Measurements from ENCODE around the gene HRH3.

The HRH3 gene

GRCh38 chr20:62228982-62229545 is 9.0 kb upstream of the HRH3 start:
- Histone ChIP-seq H3K9ac (ENCODE audit: low read depth, low read length) (no peak overlapping the region), H3K36me3 (ENCODE audit: insufficient read depth, low read depth, low read length) (no peaks in the 10 kb centered on the region), H3K9me3 (ENCODE audit: insufficient read depth, low read depth, low read length) (no peaks in the 10 kb centered on the region), H3K4me1 (ENCODE audit: insufficient read depth, low read length) (no peaks in the 10 kb centered on the region; the same call in 1 of the 2 replicates), H3K27me3 (ENCODE audit: insufficient read depth, low read length) (peaks cover 22% of the 10 kb centered on the region; the same call in 1 of the 2 replicates), H3K27ac (ENCODE audit: low read length) (no peak overlapping the region), H3K4me3 (ENCODE audit: low read length) (no peak overlapping the region)

- Histone ChIP-seq H3K36me3 (ENCODE audit: insufficient read depth, low read depth, low read length) (no peaks in the 10 kb centered on the region), H3K9me3 (ENCODE audit: insufficient read depth, low read depth, low read length) (no peaks in the 10 kb centered on the region), H3K9ac (ENCODE audit: low read depth, low read length) (no peak overlapping the region), H3K4me3 (ENCODE audit: low read length) (no peak overlapping the region), H3K27me3 (ENCODE audit: insufficient read depth, low read length) (peaks cover 30% of the 10 kb centered on the region), H3K4me1 (ENCODE audit: insufficient read depth, low read length) (no peaks in the 10 kb centered on the region; the same call in 1 of the 2 replicates), H3K27ac (ENCODE audit: low read length) (no peak overlapping the region)
Observed at GRCh38 chr20:62227977-62228958, 8.2 kb upstream of the HRH3 start.

- Histone ChIP-seq H3K36me3 (ENCODE audit: insufficient read depth, low read depth, low read length) (no peaks in the 10 kb centered on the region), H3K4me3 (ENCODE audit: low read length) (no peak overlapping the region), H3K27me3 (ENCODE audit: insufficient read depth, low read length) (peaks cover 37% of the 10 kb centered on the region), H3K9ac (ENCODE audit: low read depth, low read length) (no peak overlapping the region), H3K27ac (ENCODE audit: low read length) (no peak overlapping the region), H3K9me3 (ENCODE audit: insufficient read depth, low read depth, low read length) (no peaks in the 10 kb centered on the region), H3K4me1 (ENCODE audit: insufficient read depth, low read length) (no peaks in the 10 kb centered on the region; the same call in 1 of the 2 replicates)
Observed at GRCh38 chr20:62227591-62227976, 7.5 kb upstream of the HRH3 start.

GRCh38 chr20:62226707-62227590 is 6.9 kb upstream of the HRH3 start:
- no peaks in the 10 kb centered on the region for H3K9me3 ChIP-seq (ENCODE audit: insufficient read depth, low read depth, low read length)
- H3K4me3 ChIP-seq (ENCODE audit: low read length): no peak overlapping the region
- H3K9ac ChIP-seq (ENCODE audit: low read depth, low read length): no peak overlapping the region
- no peaks in the 10 kb centered on the region for H3K36me3 ChIP-seq (ENCODE audit: insufficient read depth, low read depth, low read length)
- no peaks in the 10 kb centered on the region; the same call in 1 of the 2 replicates for H3K4me1 ChIP-seq (ENCODE audit: insufficient read depth, low read length)
- no peak overlapping the region for H3K27ac ChIP-seq (ENCODE audit: low read length)
- peaks cover 43% of the 10 kb centered on the region for H3K27me3 ChIP-seq (ENCODE audit: insufficient read depth, low read length)

DNA sequence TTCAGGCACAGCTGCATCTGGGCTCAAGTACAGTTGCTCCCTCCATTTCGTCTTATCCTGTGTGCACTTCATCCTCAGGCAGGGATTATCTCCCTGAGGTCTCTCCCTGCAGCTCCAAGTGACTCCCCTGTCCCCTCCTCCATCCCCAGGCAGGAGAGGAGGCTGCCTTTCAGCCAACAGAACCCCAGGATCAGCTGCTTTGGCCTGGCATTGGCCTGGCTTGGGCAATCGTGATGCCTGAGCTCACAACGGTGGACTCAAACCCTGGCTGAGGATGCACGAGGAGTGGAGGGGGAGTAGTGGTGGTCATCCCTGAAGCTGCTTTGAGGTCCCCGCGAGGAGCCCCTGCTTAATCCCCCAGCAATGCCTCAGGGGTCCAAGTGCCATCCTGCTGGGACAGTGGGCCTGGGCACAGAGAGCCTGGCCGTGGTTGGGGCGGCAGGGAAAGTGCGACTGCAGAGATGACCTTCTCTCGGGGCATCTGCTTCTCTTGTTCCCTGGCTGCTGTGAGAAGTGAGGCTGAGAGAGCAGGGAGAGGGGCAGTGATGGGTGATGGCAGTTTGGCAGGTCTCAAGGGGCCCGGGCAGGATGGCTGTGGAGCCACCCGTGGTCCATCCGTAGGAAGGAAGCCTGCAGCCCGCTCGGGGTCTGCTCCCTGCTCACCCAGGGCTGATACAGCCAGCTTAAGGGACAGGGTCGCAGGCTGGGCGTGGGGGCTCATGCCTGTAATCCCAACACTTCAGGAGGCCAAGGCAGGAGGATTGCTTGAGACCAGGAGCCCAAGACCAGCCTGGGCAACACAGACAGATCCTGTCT is 6.0 kb upstream of the HRH3 start:
- no peak overlapping the region for H3K27ac ChIP-seq (ENCODE audit: low read length)

DNA sequence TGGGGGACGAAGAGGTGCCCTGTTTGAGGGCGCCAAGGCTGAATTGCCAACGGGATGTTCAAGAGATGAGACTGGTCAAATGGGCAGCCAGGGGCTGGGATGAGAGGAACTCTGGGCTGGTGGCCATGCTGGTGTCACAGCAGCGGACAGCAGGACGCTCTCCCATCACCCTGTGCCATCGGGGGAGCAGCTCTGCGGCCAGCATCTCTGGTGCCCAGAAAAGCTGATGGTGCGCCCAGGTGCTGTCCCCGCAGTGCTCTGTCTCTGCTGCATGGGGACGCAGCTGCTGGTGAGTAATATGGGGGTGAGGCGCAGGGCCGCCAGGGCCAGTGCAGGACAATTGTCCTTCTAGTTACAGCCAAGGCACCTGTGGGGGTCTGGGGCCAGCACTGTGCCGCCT is 4.9 kb upstream of the HRH3 start:
- H3K9me3 ChIP-seq (ENCODE audit: insufficient read depth, low read depth, low read length): no peaks in the 10 kb centered on the region
- H3K9ac ChIP-seq (ENCODE audit: low read depth, low read length): no peak overlapping the region
- no peak overlapping the region for H3K27ac ChIP-seq (ENCODE audit: low read length)
- no peaks in the 10 kb centered on the region; the same call in 1 of the 2 replicates for H3K4me1 ChIP-seq (ENCODE audit: insufficient read depth, low read length)
- H3K4me3 ChIP-seq (ENCODE audit: low read length): no peak overlapping the region
- H3K36me3 ChIP-seq (ENCODE audit: insufficient read depth, low read depth, low read length): no peaks in the 10 kb centered on the region
- H3K27me3 ChIP-seq (ENCODE audit: insufficient read depth, low read length): peaks cover 60% of the 10 kb centered on the region

More for the DNA sequence above, 6.0 kb upstream of the HRH3 start:
- H3K27me3 ChIP-seq (ENCODE audit: insufficient read depth, low read length): peaks cover 52% of the 10 kb centered on the region
- H3K9ac ChIP-seq (ENCODE audit: low read depth, low read length): no peak overlapping the region
- no peak overlapping the region for H3K4me3 ChIP-seq (ENCODE audit: low read length)
- H3K4me1 ChIP-seq (ENCODE audit: insufficient read depth, low read length): no peaks in the 10 kb centered on the region; the same call in 1 of the 2 replicates
- no peaks in the 10 kb centered on the region for H3K36me3 ChIP-seq (ENCODE audit: insufficient read depth, low read depth, low read length)
- no peaks in the 10 kb centered on the region for H3K9me3 ChIP-seq (ENCODE audit: insufficient read depth, low read depth, low read length)

- H3K36me3 ChIP-seq (ENCODE audit: insufficient read depth, low read depth, low read length): no peaks in the 10 kb centered on the region
- no peak overlapping the region for H3K27ac ChIP-seq (ENCODE audit: low read length)
- peaks cover 64% of the 10 kb centered on the region for H3K27me3 ChIP-seq (ENCODE audit: insufficient read depth, low read length)
- H3K4me3 ChIP-seq (ENCODE audit: low read length): no peak overlapping the region
- no peak overlapping the region for H3K9ac ChIP-seq (ENCODE audit: low read depth, low read length)
- H3K9me3 ChIP-seq (ENCODE audit: insufficient read depth, low read depth, low read length): no peaks in the 10 kb centered on the region
- no peaks in the 10 kb centered on the region; the same call in 1 of the 2 replicates for H3K4me1 ChIP-seq (ENCODE audit: insufficient read depth, low read length)
Observed at GRCh38 chr20:62224113-62224855, 4.2 kb upstream of the HRH3 start.

DNA sequence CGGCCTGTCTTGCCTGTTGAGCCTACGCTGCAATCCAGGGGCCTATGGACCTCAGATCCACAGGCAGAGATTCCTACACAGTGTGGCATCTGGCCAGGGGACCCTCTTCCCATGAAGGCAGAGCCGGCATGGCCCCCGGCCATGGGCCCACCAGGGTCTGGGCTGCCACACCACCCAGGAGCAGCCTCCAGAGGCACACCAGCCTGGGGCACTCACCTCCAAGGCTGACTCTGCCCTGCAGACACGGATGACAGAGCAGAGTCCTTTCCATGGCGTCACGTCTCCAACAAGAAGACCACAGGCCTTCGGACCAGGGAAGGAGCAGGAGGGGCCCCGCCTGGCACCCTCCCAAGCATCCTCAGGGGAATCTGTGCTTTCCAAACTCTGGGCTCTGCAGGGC is 3.5 kb upstream of the HRH3 start:
- Histone ChIP-seq H3K4me1 (ENCODE audit: insufficient read depth, low read length) (peaks cover 3% of the 10 kb centered on the region; the same call in 1 of the 2 replicates), H3K4me3 (ENCODE audit: low read length) (no peak overlapping the region), H3K9ac (ENCODE audit: low read depth, low read length) (no peak overlapping the region), H3K9me3 (ENCODE audit: insufficient read depth, low read depth, low read length) (no peaks in the 10 kb centered on the region), H3K27ac (ENCODE audit: low read length) (no peak overlapping the region), H3K36me3 (ENCODE audit: insufficient read depth, low read depth, low read length) (no peaks in the 10 kb centered on the region), H3K27me3 (ENCODE audit: insufficient read depth, low read length) (peaks cover 71% of the 10 kb centered on the region)

- Histone ChIP-seq H3K4me1 (ENCODE audit: insufficient read depth, low read length) (peaks cover 3% of the 10 kb centered on the region; the same call in 1 of the 2 replicates), H3K4me3 (ENCODE audit: low read length) (no peak overlapping the region), H3K9ac (ENCODE audit: low read depth, low read length) (no peak overlapping the region), H3K36me3 (ENCODE audit: insufficient read depth, low read depth, low read length) (no peaks in the 10 kb centered on the region), H3K27ac (ENCODE audit: low read length) (no peak overlapping the region), H3K27me3 (ENCODE audit: insufficient read depth, low read length) (peaks cover 77% of the 10 kb centered on the region), H3K9me3 (ENCODE audit: insufficient read depth, low read depth, low read length) (no peaks in the 10 kb centered on the region)
Observed at GRCh38 chr20:62222972-62223371, 2.9 kb upstream of the HRH3 start.

DNA sequence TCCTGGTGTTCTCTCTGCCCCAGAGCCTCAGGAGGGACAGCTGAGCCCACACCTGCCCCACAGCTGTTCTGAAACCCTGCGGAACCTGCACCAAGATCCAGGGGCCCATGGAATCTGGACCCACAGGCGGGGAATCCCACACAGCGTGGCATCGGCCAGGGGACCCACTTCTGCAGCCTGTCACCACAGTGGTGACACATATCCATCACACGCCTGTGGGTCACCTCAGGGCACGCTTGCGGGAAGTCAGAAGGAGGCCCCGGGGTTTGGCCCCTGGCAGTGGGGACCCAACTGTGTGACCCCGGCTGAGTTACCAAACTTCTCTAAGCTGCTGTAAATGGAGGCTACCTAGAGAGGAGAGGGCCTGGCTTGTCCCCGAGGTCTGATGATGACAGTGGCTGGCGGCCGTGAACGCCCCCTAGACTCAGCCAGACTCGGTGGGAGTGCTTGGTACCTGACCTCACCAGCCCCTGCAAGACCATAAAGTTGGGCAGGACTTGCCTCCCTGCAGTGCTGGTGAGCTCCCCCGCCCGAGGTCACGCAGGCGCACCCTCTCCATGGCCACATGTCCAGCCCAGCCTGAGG is 2.3 kb upstream of the HRH3 start:
- Histone ChIP-seq H3K9ac (ENCODE audit: low read depth, low read length) (no peak overlapping the region), H3K27me3 (ENCODE audit: insufficient read depth, low read length) (peaks cover 83% of the 10 kb centered on the region), H3K9me3 (ENCODE audit: insufficient read depth, low read depth, low read length) (no peaks in the 10 kb centered on the region), H3K36me3 (ENCODE audit: insufficient read depth, low read depth, low read length) (no peaks in the 10 kb centered on the region), H3K4me3 (ENCODE audit: low read length) (no peak overlapping the region), H3K4me1 (ENCODE audit: insufficient read depth, low read length) (peaks cover 3% of the 10 kb centered on the region; the same call in 1 of the 2 replicates), H3K27ac (ENCODE audit: low read length) (no peak overlapping the region)
